ENCODE measurements around the gene WFDC5. TPM values are rescaled to one million over a fixed set of nuclear protein-coding genes. Genes with fewer than 3 reads are reported as not detected.

Gene WFDC5
- total RNA-seq, 4 donors from 2014 or later = not detected

DNA sequence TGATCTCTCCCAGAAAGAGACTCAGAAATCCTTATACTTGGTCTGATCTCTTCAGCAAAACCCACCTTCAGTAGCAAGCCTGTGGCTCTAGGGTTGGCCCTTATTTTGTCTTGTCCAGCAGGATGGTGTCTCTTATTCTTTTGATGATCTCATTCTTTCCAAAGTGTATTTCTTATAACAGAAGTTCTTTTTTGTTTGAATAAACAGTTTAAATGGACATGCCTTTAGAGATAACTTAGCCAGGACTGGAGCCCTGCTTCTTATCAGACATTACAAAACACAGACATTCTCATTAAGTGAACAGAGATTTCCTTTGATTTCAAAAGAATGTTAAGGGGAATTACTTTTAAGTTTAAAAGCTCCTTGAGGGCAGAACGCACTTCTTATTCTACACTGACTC, 45.7 kb downstream of the WFDC5 start:
- Histone ChIP-seq H3K4me1 (peaks cover 0 to 8% (median 2%) of the 10 kb centered on the region in 4 donors), H3K27ac (no peak overlapping the region), H3K4me3 (no peak overlapping the region), H3K27me3 (no peaks in the 10 kb centered on the region), H3K36me3 (peaks cover 0 to 3% (median 0%) of the 10 kb centered on the region in 4 donors), H3K9me3 (no peaks in the 10 kb centered on the region)
- in situ Hi-C loops (cut with MboI; ENCODE audit: low pct_ligation_motif_present in 1 of 4, low pct_unique_long_range_greater_than_20kb in 1 of 4, low sequenced_read_pairs in 3 of 4) = no loop called here
- TF ChIP-seq POLR2A (IDR thresholded peaks at IDR 0.05) (no peak), POLR2AphosphoS5 (IDR thresholded peaks at IDR 0.05) (no peak), EP300 (IDR thresholded peaks at IDR 0.05; ENCODE audit: low read depth) (no peak)
- TF ChIP-seq, protein P1, sequence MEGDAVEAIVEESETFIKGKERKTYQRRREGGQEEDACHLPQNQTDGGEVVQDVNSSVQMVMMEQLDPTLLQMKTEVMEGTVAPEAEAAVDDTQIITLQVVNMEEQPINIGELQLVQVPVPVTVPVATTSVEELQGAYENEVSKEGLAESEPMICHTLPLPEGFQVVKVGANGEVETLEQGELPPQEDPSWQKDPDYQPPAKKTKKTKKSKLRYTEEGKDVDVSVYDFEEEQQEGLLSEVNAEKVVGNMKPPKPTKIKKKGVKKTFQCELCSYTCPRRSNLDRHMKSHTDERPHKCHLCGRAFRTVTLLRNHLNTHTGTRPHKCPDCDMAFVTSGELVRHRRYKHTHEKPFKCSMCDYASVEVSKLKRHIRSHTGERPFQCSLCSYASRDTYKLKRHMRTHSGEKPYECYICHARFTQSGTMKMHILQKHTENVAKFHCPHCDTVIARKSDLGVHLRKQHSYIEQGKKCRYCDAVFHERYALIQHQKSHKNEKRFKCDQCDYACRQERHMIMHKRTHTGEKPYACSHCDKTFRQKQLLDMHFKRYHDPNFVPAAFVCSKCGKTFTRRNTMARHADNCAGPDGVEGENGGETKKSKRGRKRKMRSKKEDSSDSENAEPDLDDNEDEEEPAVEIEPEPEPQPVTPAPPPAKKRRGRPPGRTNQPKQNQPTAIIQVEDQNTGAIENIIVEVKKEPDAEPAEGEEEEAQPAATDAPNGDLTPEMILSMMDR (IDR thresholded peaks at IDR 0.05) = no peak
- intact Hi-C loops (cut with DNase I; ENCODE audit: low total_unique reads) = no loop called here
- DNase-seq = no peak
- 87% methylated on average over 1 of the region's 1 CpG; no CpG with 5 or more reads in 1 of the 2 donors for WGBS, 2 donors (ENCODE audit: low coverage in 1 of 2)

DNA sequence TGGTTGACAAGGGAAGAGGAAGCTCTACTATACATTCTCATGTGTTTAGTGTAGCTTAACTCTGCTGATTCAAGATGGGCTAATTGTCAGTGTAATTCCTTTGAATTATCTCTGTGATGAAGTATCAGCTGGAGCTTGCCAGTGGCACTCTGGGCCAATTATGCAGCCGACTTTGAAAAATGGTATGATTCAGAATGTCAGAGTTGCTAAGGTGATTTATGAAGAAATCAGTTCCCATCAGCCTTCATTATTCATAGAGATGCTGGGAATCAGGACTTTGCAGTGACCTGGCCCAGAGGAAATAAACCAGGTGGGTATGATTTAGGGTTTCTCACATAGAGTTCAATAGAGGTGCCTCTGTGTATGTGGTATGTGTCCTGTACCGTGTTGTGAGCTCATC, 47.4 kb downstream of the WFDC5 start:
- Histone ChIP-seq H3K4me1 (peaks cover 0 to 8% (median 2%) of the 10 kb centered on the region in 4 donors), H3K36me3 (no peaks in the 10 kb centered on the region), H3K4me3 (no peak overlapping the region), H3K9me3 (no peaks in the 10 kb centered on the region), H3K27ac (no peak overlapping the region), H3K27me3 (no peaks in the 10 kb centered on the region)
- intact Hi-C loops (cut with DNase I; ENCODE audit: low total_unique reads) = no loop called here
- TF ChIP-seq POLR2AphosphoS5 (IDR thresholded peaks at IDR 0.05) (no peak), EP300 (IDR thresholded peaks at IDR 0.05; ENCODE audit: low read depth) (no peak), POLR2A (IDR thresholded peaks at IDR 0.05) (no peak)
- TF ChIP-seq, protein P1 (IDR thresholded peaks at IDR 0.05) = no peak
- 67% methylated on average over 2 of the region's 2 CpGs; no CpG with 5 or more reads in 1 of the 2 donors for WGBS, 2 donors (ENCODE audit: low coverage in 1 of 2)
- in situ Hi-C loops (cut with MboI; ENCODE audit: low pct_ligation_motif_present in 1 of 4, low pct_unique_long_range_greater_than_20kb in 1 of 4, low sequenced_read_pairs in 3 of 4) = no loop called here
- no peak for DNase-seq

DNA sequence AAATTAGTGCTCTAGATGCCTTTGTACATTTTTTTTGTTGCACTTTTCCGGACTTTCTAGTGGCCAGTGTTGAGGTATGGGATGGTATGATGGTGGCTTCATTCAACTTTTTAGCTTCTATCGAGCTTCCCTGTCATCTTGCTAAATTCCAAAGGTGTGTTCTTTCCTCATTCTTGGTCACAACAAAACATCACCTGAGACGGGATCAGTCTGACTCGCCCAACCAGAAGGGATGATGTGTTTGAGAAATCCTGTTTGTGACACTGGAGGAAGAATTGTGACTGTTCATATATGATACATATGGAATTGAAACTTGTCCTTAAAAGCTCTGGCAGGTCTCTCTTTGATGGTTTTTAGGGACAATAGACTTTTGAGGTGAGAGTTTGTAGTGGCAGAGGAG, 47.9 kb downstream of the WFDC5 start:
- intact Hi-C loops (cut with DNase I; ENCODE audit: low total_unique reads) (no loop called here), in situ Hi-C loops (cut with MboI; ENCODE audit: low pct_ligation_motif_present in 1 of 4, low pct_unique_long_range_greater_than_20kb in 1 of 4, low sequenced_read_pairs in 3 of 4) (no loop called here)
- Histone ChIP-seq H3K36me3 (no peaks in the 10 kb centered on the region), H3K4me3 (no peak overlapping the region), H3K27ac (no peak overlapping the region), H3K4me1 (peaks cover 0 to 8% (median 2%) of the 10 kb centered on the region in 4 donors), H3K9me3 (no peaks in the 10 kb centered on the region), H3K27me3 (no peaks in the 10 kb centered on the region)
- 93% methylated on average over 4 of the region's 4 CpGs; no CpG with 5 or more reads in 1 of the 2 donors for WGBS, 2 donors (ENCODE audit: low coverage in 1 of 2)
- no peak for DNase-seq
- TF ChIP-seq EP300 (IDR thresholded peaks at IDR 0.05; ENCODE audit: low read depth) = no peak
- TF ChIP-seq POLR2AphosphoS5 (IDR thresholded peaks at IDR 0.05) = no peak
- no peak for TF ChIP-seq POLR2A (IDR thresholded peaks at IDR 0.05)
- TF ChIP-seq, protein P1 (IDR thresholded peaks at IDR 0.05) = no peak

DNA sequence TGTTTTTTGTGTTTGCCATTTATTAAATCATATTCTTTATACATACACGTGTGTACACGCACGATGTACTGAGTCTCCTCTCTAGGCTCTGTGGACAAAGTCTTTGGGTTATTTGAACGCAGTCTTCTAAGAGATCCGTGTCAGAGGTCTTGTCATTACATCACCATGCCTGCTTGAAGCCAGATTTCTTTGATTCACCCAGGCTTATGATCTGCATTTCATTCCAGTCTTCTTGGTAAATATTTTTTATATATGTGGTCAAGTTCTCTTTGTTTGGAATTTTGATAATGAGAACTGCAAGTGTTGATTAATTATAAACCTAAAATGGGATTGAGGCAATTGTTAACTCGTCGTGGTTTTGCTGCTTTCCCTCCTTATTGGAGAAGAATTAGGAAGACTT, 48.6 kb downstream of the WFDC5 start:
- Histone ChIP-seq H3K27ac (no peak overlapping the region), H3K27me3 (no peaks in the 10 kb centered on the region), H3K9me3 (no peaks in the 10 kb centered on the region), H3K4me3 (no peak overlapping the region), H3K36me3 (no peaks in the 10 kb centered on the region), H3K4me1 (peaks cover 0 to 8% (median 2%) of the 10 kb centered on the region in 4 donors)
- WGBS, 2 donors (ENCODE audit: low coverage in 1 of 2) = 93 to 94% methylated on average over 7 of the region's 7 CpGs
- intact Hi-C loops (cut with DNase I; ENCODE audit: low total_unique reads) = no loop called here
- TF ChIP-seq POLR2A (IDR thresholded peaks at IDR 0.05) (no peak), EP300 (IDR thresholded peaks at IDR 0.05; ENCODE audit: low read depth) (no peak), POLR2AphosphoS5 (IDR thresholded peaks at IDR 0.05) (no peak)
- TF ChIP-seq, protein P1 (IDR thresholded peaks at IDR 0.05) = no peak
- in situ Hi-C loops (cut with MboI; ENCODE audit: low pct_ligation_motif_present in 1 of 4, low pct_unique_long_range_greater_than_20kb in 1 of 4, low sequenced_read_pairs in 3 of 4) = no loop called here
- DNase-seq = no peak
